ENCODE measurements around the gene MPG. TPM values are rescaled to one million over a fixed set of nuclear protein-coding genes. Genes with fewer than 3 reads are reported as not detected.

Gene MPG
- total and polyA plus RNA-seq, 2 donors from 2014 or later, result 40.8 to 54.3 TPM

DNA sequence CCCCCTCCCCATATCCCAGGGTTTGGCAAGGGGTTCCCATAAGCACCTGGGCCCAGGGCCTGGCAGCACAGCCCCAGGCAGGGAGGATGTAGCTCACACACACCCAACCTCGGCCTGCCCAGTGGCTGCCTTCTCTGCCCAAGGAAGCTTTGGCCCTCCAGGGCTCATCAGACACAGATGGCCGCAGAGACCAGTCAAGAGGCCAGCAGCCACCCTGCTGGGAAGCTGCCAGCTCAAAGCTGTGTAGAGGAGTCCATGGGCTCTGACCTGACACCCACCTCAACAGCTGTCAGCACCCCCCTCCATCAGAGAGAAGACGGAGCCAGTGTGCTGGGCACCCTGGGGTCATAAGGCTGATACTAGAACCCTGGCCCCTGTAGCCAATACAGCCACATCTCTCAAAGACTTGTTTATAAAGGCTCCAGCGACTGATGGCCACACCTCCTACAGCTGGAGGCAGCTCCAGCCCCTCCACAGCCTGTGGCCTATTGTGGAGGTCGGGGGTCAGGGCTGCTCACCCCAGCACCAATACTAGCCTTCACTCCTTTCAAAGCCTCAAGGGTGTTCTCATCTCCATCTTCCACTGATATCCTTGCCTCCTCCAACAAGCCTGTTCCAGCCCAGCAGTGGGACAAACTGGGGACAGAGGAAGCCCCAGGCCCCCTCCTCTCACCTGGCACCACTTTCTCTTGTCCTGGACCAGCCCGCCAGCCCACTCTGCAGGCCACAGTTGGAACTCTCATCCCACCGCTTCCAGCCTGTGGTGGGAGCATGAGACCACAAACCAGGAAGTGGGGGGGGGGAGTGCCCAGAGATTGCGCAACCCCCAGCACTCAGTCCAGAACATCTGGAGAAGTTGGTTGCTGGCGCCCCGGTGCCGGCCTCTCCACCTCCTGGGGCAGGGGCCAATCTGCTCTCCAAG is 2.2 kb upstream of the MPG start:
- no peak for FAIRE-seq
- DNase-seq, result peak; percentile 41 to 91 (median 76)
- Histone ChIP-seq H3K4me3 (ENCODE audit: low read length in 3 of 3) (no peak overlapping the region), H3K4me1 (ENCODE audit: control insufficient read depth in 2 of 3, insufficient read depth in 2 of 3, low read depth in 1 of 3, low read length in 3 of 3) (peaks cover 3 to 36% (median 5%) of the 10 kb centered on the region in 3 donors), H3K27ac (ENCODE audit: low read depth in 2 of 2, low read length in 2 of 2) (peak overlapping the region; percentile 4 to 60), H3K9ac (ENCODE audit: low read length in 3 of 3) (no peak overlapping the region), H3K27me3 (ENCODE audit: control insufficient read depth, insufficient read depth, low read length) (no peaks in the 10 kb centered on the region), H3K36me3 (ENCODE audit: control insufficient read depth in 2 of 3, insufficient read depth in 3 of 3, low read length in 3 of 3) (no peaks in the 10 kb centered on the region), H3K9me3 (ENCODE audit: control insufficient read depth in 2 of 3, insufficient read depth in 1 of 3, low read length in 3 of 3) (no peaks in the 10 kb centered on the region)
- TF ChIP-seq CTCF (IDR thresholded peaks at IDR 0.05; ENCODE audit: borderline replicate concordance, extremely low read depth, insufficient read depth), result no peak
- intact Hi-C loops (cut with DNase I), result no loop called here

GRCh38 chr16:76535-77272 is 1.3 kb upstream of the MPG start:
- Histone ChIP-seq H3K4me3 (ENCODE audit: low read length in 3 of 3) (peak overlapping the region in 1 of 3 donors; percentile 86), H3K9me3 (ENCODE audit: control insufficient read depth in 2 of 3, insufficient read depth in 1 of 3, low read length in 3 of 3) (no peaks in the 10 kb centered on the region), H3K27me3 (ENCODE audit: control insufficient read depth, insufficient read depth, low read length) (no peaks in the 10 kb centered on the region), H3K36me3 (ENCODE audit: control insufficient read depth in 2 of 3, insufficient read depth in 3 of 3, low read length in 3 of 3) (no peaks in the 10 kb centered on the region), H3K9ac (ENCODE audit: low read length in 3 of 3) (peak overlapping the region in 1 of 3 donors; percentile 19), H3K4me1 (ENCODE audit: control insufficient read depth in 2 of 3, insufficient read depth in 2 of 3, low read depth in 1 of 3, low read length in 3 of 3) (peaks cover 3 to 32% (median 5%) of the 10 kb centered on the region in 3 donors), H3K27ac (ENCODE audit: low read depth in 2 of 2, low read length in 2 of 2) (peak overlapping the region; percentile 78 to 80)
- TF ChIP-seq CTCF (IDR thresholded peaks at IDR 0.05; ENCODE audit: borderline replicate concordance, extremely low read depth, insufficient read depth), result no peak
- DNase-seq (peak in 2 of 5 donors; percentile 65 to 89), FAIRE-seq (no peak)
- intact Hi-C loops (cut with DNase I), result no loop called here

GRCh38 chr16:77273-77806 is 685 bp upstream of the MPG start:
- intact Hi-C loops (cut with DNase I), result no loop called here
- Histone ChIP-seq H3K4me3 (ENCODE audit: low read length in 3 of 3) (peak overlapping the region in 2 of 3 donors; percentile 24 to 86), H3K36me3 (ENCODE audit: control insufficient read depth in 2 of 3, insufficient read depth in 3 of 3, low read length in 3 of 3) (no peaks in the 10 kb centered on the region), H3K27me3 (ENCODE audit: control insufficient read depth, insufficient read depth, low read length) (no peaks in the 10 kb centered on the region), H3K9me3 (ENCODE audit: control insufficient read depth in 2 of 3, insufficient read depth in 1 of 3, low read length in 3 of 3) (no peaks in the 10 kb centered on the region), H3K4me1 (ENCODE audit: control insufficient read depth in 2 of 3, insufficient read depth in 2 of 3, low read depth in 1 of 3, low read length in 3 of 3) (peaks cover 3 to 32% (median 5%) of the 10 kb centered on the region in 3 donors), H3K9ac (ENCODE audit: low read length in 3 of 3) (peak overlapping the region in 2 of 3 donors; percentile 19 to 32), H3K27ac (ENCODE audit: low read depth in 2 of 2, low read length in 2 of 2) (peak overlapping the region; percentile 78 to 80)
- TF ChIP-seq CTCF (IDR thresholded peaks at IDR 0.05; ENCODE audit: borderline replicate concordance, extremely low read depth, insufficient read depth), result no peak
- DNase-seq (peak; percentile 49 to 90 (median 78)), FAIRE-seq (no peak)
